ENCODE measurements around the gene ITGB2.

The ITGB2 gene

GRCh38 chr21:44908908-44909307 is 11.8 kb downstream of the ITGB2 start:
- no peaks in the 10 kb centered on the region for H3K9me3 ChIP-seq
- H3K4me3 ChIP-seq, result peak overlapping the region in 1 of 2 donors; percentile 27
- peak overlapping the region in 1 of 2 donors; percentile 62 for H3K27ac ChIP-seq
- DNase-seq, result no peak
- no peak for TF ChIP-seq CTCF (IDR thresholded peaks at IDR 0.05)
- H3K36me3 ChIP-seq, result no peaks in the 10 kb centered on the region
- H3K4me1 ChIP-seq, result peaks cover 0 to 49% (median 34%) of the 10 kb centered on the region in 4 donors
- no peaks in the 10 kb centered on the region for H3K27me3 ChIP-seq
- intact Hi-C loops (cut with DNase I; ENCODE audit: low total_unique reads), result no loop called here

DNA sequence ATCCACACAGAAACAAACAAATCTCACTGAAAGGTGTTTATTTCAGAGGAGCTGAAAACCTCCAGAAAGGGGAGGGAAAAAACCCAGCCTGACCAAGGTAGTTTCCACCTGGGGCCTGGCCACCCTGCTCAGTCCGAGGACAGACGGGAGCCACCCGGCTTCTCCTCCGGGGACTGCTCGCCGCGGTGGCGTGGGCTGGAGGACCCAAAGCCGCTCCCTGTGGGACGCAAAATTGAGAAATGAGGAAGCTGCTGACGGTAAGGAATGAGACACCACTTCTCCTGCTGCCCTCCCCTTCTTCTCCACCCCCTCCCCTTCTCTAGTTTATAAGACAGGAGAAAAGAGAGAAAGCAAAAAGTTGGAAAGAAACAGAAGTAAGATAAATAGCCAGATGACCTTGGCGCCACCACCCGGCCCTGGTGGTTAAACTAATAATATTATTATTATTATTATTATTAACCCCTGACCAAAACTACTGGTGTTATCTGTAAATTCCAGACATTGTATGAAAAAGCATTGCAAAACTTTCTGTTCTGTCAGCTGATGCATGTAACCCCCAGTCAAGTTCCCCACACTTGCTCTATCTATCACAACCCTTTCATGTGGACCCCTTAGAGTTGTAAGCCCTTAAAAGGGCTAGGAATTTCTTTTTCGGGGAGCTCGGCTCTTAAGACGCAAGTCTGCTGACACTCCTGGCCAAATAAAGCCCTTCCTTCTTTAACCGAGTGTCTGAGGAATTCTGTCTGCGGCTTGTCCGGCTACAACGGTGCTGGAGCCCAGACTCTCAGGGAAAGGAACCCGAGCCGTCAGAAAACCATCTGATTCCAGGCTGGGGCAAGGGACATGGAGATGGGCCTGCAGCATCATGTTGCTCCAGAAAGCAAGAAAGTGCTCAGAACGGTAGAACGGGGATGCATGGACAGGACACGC is 12.5 kb downstream of the ITGB2 start:
- H3K4me1 ChIP-seq, result peaks cover 0 to 49% (median 34%) of the 10 kb centered on the region in 4 donors
- H3K27me3 ChIP-seq, result no peaks in the 10 kb centered on the region
- no peak for DNase-seq
- H3K27ac ChIP-seq, result peak overlapping the region in 1 of 2 donors; percentile 62
- intact Hi-C loops (cut with DNase I; ENCODE audit: low total_unique reads), result no loop called here
- H3K36me3 ChIP-seq, result no peaks in the 10 kb centered on the region
- TF ChIP-seq CTCF (IDR thresholded peaks at IDR 0.05), result no peak
- H3K9me3 ChIP-seq, result no peaks in the 10 kb centered on the region
- H3K4me3 ChIP-seq, result peak overlapping the region; percentile 27 to 39

DNA sequence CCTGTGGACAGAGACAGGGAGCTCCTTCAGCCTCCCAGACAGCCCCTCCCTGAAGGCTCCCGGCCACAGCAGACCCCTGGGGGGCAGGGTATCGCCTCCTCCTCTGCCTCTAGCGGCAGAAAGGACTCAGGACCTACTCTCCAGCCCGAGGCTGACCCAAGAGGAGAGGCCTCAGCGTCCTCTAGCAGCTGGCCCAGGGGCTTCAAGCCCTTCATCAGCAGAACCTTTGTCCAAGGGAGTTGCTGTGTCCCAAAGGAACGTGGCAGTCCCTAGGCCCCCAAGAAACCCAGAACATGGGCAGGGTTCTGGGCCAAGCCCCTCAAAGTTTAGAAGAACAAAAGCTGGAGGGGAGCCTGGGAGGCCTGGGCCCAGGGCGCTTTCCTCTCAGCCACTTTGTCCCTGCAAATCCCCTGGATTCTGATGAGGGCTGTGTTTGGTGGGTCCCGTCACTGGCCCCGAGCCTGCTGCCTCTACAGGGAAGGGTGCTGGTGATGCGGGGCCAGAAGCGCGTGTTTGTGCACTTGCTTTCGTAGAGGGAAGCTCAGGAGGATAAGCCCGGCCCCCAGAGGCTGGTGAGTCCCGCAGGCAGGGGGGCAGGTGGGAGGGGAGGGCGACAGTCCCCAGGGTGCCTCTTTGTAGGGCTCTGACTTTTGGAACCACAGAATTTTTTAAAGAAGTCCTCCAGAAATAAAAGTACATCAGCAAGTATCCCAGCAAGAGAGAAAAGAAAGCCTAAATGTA is 13.3 kb downstream of the ITGB2 start:
- DNase-seq, result peak in 1 of 2 donors; percentile 78
- Histone ChIP-seq H3K27ac (peak overlapping the region in 1 of 2 donors; percentile 62), H3K9me3 (no peaks in the 10 kb centered on the region), H3K27me3 (no peaks in the 10 kb centered on the region), H3K4me1 (peaks cover 0 to 48% (median 34%) of the 10 kb centered on the region in 4 donors), H3K36me3 (no peaks in the 10 kb centered on the region), H3K4me3 (peak overlapping the region; percentile 27 to 39)
- TF ChIP-seq CTCF (IDR thresholded peaks at IDR 0.05), result no peak
- intact Hi-C loops (cut with DNase I; ENCODE audit: low total_unique reads), result no loop called here

DNA sequence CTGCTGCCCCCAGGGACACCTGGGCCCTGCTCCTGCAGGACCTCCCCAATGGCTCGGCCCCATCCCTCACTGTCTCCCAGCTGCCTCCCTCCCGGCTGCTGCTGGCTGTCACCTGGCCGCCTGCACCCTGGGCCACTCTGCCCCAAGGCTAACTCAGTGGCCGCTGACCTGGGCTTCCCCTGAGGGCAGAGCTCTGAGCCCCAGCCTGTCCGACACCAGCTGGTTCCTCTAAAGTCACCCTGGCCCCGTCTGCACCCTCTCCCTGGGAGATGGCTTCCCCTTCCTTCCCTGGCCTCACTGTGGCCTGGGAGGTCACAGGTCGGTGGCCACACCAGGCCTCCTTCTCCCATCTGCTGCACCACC is 15.0 kb downstream of the ITGB2 start:
- Histone ChIP-seq H3K4me1 (peaks cover 0 to 38% (median 22%) of the 10 kb centered on the region in 4 donors), H3K4me3 (no peak overlapping the region), H3K27ac (no peak overlapping the region), H3K9me3 (no peaks in the 10 kb centered on the region), H3K27me3 (no peaks in the 10 kb centered on the region), H3K36me3 (no peaks in the 10 kb centered on the region)
- TF ChIP-seq CTCF (IDR thresholded peaks at IDR 0.05), result no peak
- DNase-seq, result no peak
- intact Hi-C loops (cut with DNase I; ENCODE audit: low total_unique reads), result no loop called here

DNA sequence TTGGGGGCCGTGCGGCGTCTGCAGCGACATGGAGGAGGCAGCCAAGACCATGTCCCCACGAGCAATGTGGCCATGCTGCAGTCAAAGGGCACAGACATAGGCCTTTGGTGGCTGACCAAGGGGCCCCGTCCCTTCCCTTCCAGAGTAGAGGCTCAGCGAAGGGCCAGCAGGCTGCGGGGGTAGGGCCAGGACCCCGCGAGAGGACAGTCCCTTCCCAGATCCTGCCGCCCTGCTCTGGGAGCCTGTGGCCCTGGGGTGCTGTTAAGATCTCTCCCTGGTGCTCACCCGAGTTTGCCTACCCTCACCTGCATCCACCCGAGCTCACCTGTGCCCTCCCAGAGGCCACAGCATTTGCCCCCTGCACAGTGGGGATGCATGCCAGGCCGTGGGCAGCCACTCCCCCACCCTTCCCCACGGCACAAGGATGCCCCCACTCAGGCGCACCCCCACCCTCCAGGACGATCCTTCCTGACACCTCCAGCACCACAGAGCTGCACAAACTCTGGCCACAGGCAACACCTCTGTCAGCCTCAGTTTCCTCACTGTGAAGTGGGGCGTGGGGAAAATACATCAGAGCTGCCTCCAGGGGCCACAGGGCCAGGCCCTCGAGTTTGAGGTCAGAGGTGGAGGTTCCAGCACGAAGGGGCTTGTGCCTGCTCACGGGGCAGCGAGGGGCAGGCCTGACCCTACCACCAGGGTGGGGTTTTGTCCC is 15.5 kb downstream of the ITGB2 start:
- Histone ChIP-seq H3K36me3 (no peaks in the 10 kb centered on the region), H3K4me1 (peaks cover 0 to 33% (median 18%) of the 10 kb centered on the region in 4 donors), H3K27ac (no peak overlapping the region), H3K27me3 (peaks cover 0 to 3% of the 10 kb centered on the region in 2 donors), H3K4me3 (no peak overlapping the region), H3K9me3 (no peaks in the 10 kb centered on the region)
- no peak for TF ChIP-seq CTCF (IDR thresholded peaks at IDR 0.05)
- intact Hi-C loops (cut with DNase I; ENCODE audit: low total_unique reads), result no loop called here
- DNase-seq, result no peak
